ENCODE data around the gene LCE3E.
"Not testable (repeated sequence)": the region's sequence is repeated elsewhere in the genome, so short reads cannot be mapped to it uniquely, and the experiment has no call there.

GRCh38 chr1:152548358-152548757 is 18.2 kb downstream of the LCE3E start:
- TF ChIP-seq POLR2A, POLR2AphosphoS5 (IDR thresholded peaks at IDR 0.05; ENCODE audit: low read depth, low read length): not testable (repeated sequence)

Measured in GM12892 (cell line).